CD14-positive monocyte (primary cell): ENCODE data around the gene RAB1B. TPM values are rescaled to one million over a fixed set of nuclear protein-coding genes. Genes with fewer than 3 reads are reported as not detected.
A peak's percentile ranks its signal among the peaks of the same experiment; 100 is the strongest.

Source experiments
- DNase-seq, 3 donors: peaks; one replicate each; pipeline ENCODE4 v3.0.0-alpha.2; 2011 to 2022
- H2AFZ ChIP-seq: 2 replicates; pipeline ENCODE4 v1.6.0; 2012; ENCODE audit warnings: mild to moderate bottlenecking, low read depth, low read length, inconsistent platforms; ENCODE audit not compliant: insufficient read depth, poor library complexity, severe bottlenecking
- H3K27ac ChIP-seq, 2 donors: 1 replicate in 1 of 2; 2 replicates in 1 of 2; pipeline ENCODE4 v1.5.1; 2012 to 2013; ENCODE audit warnings: low read length in 2 of 2, control low read depth in 1 of 2, inconsistent platforms in 1 of 2, low read depth in 1 of 2, mild to moderate bottlenecking in 1 of 2
- H3K27me3 ChIP-seq, 2 donors: one replicate each; pipeline versions ENCODE4 v1.6.0 to v1.6.1; 2011 to 2013; ENCODE audit warnings: low read length in 2 of 2; ENCODE audit not compliant: control insufficient read depth in 2 of 2, insufficient read depth in 2 of 2
- H3K36me3 ChIP-seq, 2 donors: replicated peaks in 1 of 2; 1 replicate in 1 of 2; 2 replicates in 1 of 2; pipeline versions ENCODE4 v1.5.1 to v1.6.1; 2012 to 2013; ENCODE audit warnings: low read length in 2 of 2, control low read depth in 1 of 2, inconsistent platforms in 1 of 2, mild to moderate bottlenecking in 1 of 2; ENCODE audit not compliant: insufficient read depth in 2 of 2, control insufficient read depth in 1 of 2
- H3K4me1 ChIP-seq, 2 donors: 1 replicate in 1 of 2; 2 replicates in 1 of 2; pipeline versions ENCODE4 v1.5.1 to v1.6.1; 2012 to 2013; ENCODE audit warnings: low read length in 2 of 2, control low read depth in 1 of 2, inconsistent platforms in 1 of 2, mild to moderate bottlenecking in 1 of 2, moderate library complexity in 1 of 2; ENCODE audit not compliant: insufficient read depth in 2 of 2, control insufficient read depth in 1 of 2
- H3K4me2 ChIP-seq: replicated peaks from 2 replicates; pipeline ENCODE3; 2012; ENCODE audit warnings: low read length, moderate library complexity, mild to moderate bottlenecking; ENCODE audit not compliant: poor library complexity, severe bottlenecking; ENCODE audit errors: extremely low read depth
- H3K4me3 ChIP-seq, 3 experiments: fragments of 200-600 bp in 1 of 3; sonication (generic) in 1 of 3; replicated peaks in 1 of 3; 1 replicate in 2 of 3; 2 replicates in 1 of 3; pipeline ENCODE4 v1.5.1; 2011 to 2013; ENCODE audit warnings: low read length in 3 of 3, mild to moderate bottlenecking in 3 of 3, control low read depth in 2 of 3, low read depth in 2 of 3, inconsistent platforms in 1 of 3, moderate library complexity in 1 of 3
- H3K79me2 ChIP-seq: 2 replicates; pipeline ENCODE4 v1.6.0; 2012; ENCODE audit warnings: mild to moderate bottlenecking, control low read depth, inconsistent platforms, low read length, moderate library complexity; ENCODE audit not compliant: insufficient read depth
- H3K9ac ChIP-seq: 2 replicates; pipeline ENCODE4 v1.6.0; 2017; ENCODE audit warnings: low read length, mild to moderate bottlenecking; ENCODE audit not compliant: insufficient read depth, poor library complexity, severe bottlenecking
- H3K9me3 ChIP-seq, 2 donors: replicated peaks in 1 of 2; 1 replicate in 1 of 2; 2 replicates in 1 of 2; pipeline versions ENCODE4 v1.5.1 to v1.6.1; 2012 to 2013; ENCODE audit warnings: low read length in 2 of 2, control low read depth in 1 of 2; ENCODE audit not compliant: control insufficient read depth in 1 of 2, insufficient read depth in 1 of 2
- H4K20me1 ChIP-seq: 2 replicates; pipeline ENCODE4 v1.6.0; 2012; ENCODE audit warnings: mild to moderate bottlenecking, low read length, control low read depth, moderate library complexity; ENCODE audit not compliant: insufficient read depth
- H3K27ac Mint-ChIP-seq, 7 donors: one replicate each; pipeline ENCODE4 v1.8.0; 2020; ENCODE audit warnings: mild to moderate bottlenecking in 7 of 7, mixed read lengths in 7 of 7, moderate library complexity in 6 of 7, inconsistent platforms in 2 of 7
- H3K27me3 Mint-ChIP-seq, 3 donors: one replicate each; pipeline ENCODE4 v1.8.0; 2021 to 2022; ENCODE audit warnings: low read depth in 3 of 3, mild to moderate bottlenecking in 3 of 3, mixed read lengths in 3 of 3, moderate library complexity in 3 of 3, inconsistent platforms in 1 of 3
- H3K36me3 Mint-ChIP-seq, 2 donors: one replicate each; pipeline ENCODE4 v1.8.0; 2020; ENCODE audit warnings: mixed read lengths in 2 of 2, inconsistent platforms in 1 of 2, mild to moderate bottlenecking in 1 of 2
- H3K4me1 Mint-ChIP-seq: one replicate; pipeline ENCODE4 v1.8.0; 2020; ENCODE audit warnings: mild to moderate bottlenecking, mixed read lengths
- H3K4me3 Mint-ChIP-seq, 2 donors: one replicate each; pipeline ENCODE4 v1.8.0; 2020; ENCODE audit warnings: mild to moderate bottlenecking in 2 of 2, mixed read lengths in 2 of 2, moderate library complexity in 1 of 2
- H3K9me3 Mint-ChIP-seq, 7 donors: one replicate each; pipeline ENCODE4 v1.8.0; 2020 to 2022; ENCODE audit warnings: mixed read lengths in 7 of 7, mild to moderate bottlenecking in 6 of 7, moderate library complexity in 6 of 7, inconsistent platforms in 2 of 7
- WGBS: methylation state at CpG from one replicate; pipeline ENCODE4 v1.1.5; 2013; ENCODE audit warnings: missing lambda C conversion rate; ENCODE audit not compliant: insufficient coverage; 5-methylcytosine and 5-hydroxymethylcytosine counted together
- intact Hi-C, 2 donors: fragments of 100-400 bp; cut with micrococcal nuclease; formaldehyde crosslinking; loops; one replicate each; pipeline versions ENCODE4 v1.15.0 to v1.15.1; 2023
- polyA plus RNA-seq, 3 donors: library from polyadenylated mRNA; depleted of rRNA in 1 of 3; unstranded in 2 of 3; stranded (reverse) in 1 of 3; fragments of 300-500 nt in 2 of 3; fragments of >200 nt in 1 of 3; fragmentation: Illumina TruSeq in 2 of 3; gene quantifications; 1 replicate in 2 of 3; 2 replicates in 1 of 3; pipeline ENCODE4 v1.2.3, GENCODE V29; 2012 to 2021
- TF ChIP-seq, protein P1 (sequence below): fragments of 200-600 bp; IDR thresholded peaks from one replicate; pipeline ENCODE4 v1.8.0; 2022; ENCODE audit warnings: antibody characterized with exemption, mild to moderate bottlenecking

RAB1B gene
- polyA plus RNA-seq, 3 donors = 17.9 to 90.5 (median 18.8) TPM

DNA sequence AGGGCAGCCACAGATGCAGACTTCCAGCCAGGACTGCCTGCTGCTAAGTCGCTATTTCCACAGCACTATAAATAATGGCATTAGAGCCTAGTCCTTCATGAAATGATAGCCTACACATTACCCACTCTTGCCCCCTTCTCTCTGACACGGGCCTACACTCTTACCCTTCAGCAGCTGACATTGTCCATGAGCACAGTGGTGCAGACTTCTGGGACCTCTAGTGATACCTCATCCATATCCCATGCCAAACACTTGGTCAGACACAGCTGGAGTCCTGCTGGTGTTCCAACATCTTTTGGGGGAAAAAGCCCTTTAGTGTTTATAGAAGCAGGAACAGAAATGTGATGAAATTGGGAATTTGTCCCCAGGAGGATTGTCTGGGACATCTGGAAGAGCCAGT, 43.4 kb upstream of the RAB1B start:
- TF ChIP-seq, protein P1, sequence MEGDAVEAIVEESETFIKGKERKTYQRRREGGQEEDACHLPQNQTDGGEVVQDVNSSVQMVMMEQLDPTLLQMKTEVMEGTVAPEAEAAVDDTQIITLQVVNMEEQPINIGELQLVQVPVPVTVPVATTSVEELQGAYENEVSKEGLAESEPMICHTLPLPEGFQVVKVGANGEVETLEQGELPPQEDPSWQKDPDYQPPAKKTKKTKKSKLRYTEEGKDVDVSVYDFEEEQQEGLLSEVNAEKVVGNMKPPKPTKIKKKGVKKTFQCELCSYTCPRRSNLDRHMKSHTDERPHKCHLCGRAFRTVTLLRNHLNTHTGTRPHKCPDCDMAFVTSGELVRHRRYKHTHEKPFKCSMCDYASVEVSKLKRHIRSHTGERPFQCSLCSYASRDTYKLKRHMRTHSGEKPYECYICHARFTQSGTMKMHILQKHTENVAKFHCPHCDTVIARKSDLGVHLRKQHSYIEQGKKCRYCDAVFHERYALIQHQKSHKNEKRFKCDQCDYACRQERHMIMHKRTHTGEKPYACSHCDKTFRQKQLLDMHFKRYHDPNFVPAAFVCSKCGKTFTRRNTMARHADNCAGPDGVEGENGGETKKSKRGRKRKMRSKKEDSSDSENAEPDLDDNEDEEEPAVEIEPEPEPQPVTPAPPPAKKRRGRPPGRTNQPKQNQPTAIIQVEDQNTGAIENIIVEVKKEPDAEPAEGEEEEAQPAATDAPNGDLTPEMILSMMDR = no peak
- Mint-ChIP-seq H3K9me3 (no peaks in the 10 kb centered on the region), H3K36me3 (peaks cover 54 to 66% of the 10 kb centered on the region in 2 donors), H3K4me1 (peaks cover 5% of the 10 kb centered on the region), H3K27ac (peak overlapping the region in 1 of 7 donors; percentile 72), H3K4me3 (no peak overlapping the region), H3K27me3 (no peaks in the 10 kb centered on the region)
- Histone ChIP-seq H3K9ac (no peak overlapping the region), H3K79me2 (no peaks in the 10 kb centered on the region), H3K4me1 (no peaks in the 10 kb centered on the region), H3K36me3 (peaks cover 32 to 71% of the 10 kb centered on the region in 2 donors), H4K20me1 (peaks cover 6% of the 10 kb centered on the region), H3K4me3 (no peak overlapping the region), H3K4me2 (no peak overlapping the region), H3K9me3 (no peaks in the 10 kb centered on the region), H2AFZ (no peak overlapping the region), H3K27me3 (no peaks in the 10 kb centered on the region), H3K27ac (no peak overlapping the region)
- intact Hi-C loops = no loop called here
- WGBS = 92% methylated on average over 2 of the region's 2 CpGs
- no peak for DNase-seq

DNA sequence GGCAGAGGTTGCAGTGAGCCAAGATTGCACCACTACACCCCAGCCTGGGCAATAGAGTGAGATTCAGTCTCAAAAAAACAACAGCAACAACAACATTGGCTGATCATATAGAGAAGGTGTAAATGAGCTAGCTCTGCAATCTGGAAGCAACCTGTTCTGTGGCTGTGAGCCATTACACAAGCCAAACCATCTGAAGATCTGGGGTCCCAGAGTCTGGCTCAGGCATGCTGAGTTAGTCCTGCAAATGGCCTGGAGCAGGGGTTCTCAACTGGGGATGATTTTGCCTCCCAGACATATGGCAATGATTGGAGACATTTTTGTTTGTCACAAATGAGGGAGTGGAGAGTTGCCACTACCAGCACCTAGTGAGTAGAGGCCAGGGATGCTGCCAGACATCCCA, 42.3 kb upstream of the RAB1B start:
- H3K4me3 Mint-ChIP-seq = no peak overlapping the region
- intact Hi-C loops = no loop called here
- Histone ChIP-seq H4K20me1 (peaks cover 6% of the 10 kb centered on the region), H3K27ac (no peak overlapping the region), H3K27me3 (no peaks in the 10 kb centered on the region), H3K4me3 (no peak overlapping the region), H3K79me2 (no peaks in the 10 kb centered on the region), H2AFZ (no peak overlapping the region), H3K36me3 (peaks cover 31 to 71% of the 10 kb centered on the region in 2 donors), H3K9me3 (no peaks in the 10 kb centered on the region), H3K9ac (no peak overlapping the region), H3K4me1 (no peaks in the 10 kb centered on the region), H3K4me2 (no peak overlapping the region)
- peaks cover 54 to 66% of the 10 kb centered on the region in 2 donors for H3K36me3 Mint-ChIP-seq
- H3K27me3 Mint-ChIP-seq = no peaks in the 10 kb centered on the region
- no peaks in the 10 kb centered on the region for H3K9me3 Mint-ChIP-seq
- peak overlapping the region in 1 of 7 donors; percentile 43 for H3K27ac Mint-ChIP-seq
- peaks cover 5% of the 10 kb centered on the region for H3K4me1 Mint-ChIP-seq
- TF ChIP-seq, protein P1 = no peak
- DNase-seq = no peak
